ENCODE data around the gene PHF5A.
A peak's percentile ranks its signal among the peaks of the same experiment; 100 is the strongest.

PHF5A gene, protein sequence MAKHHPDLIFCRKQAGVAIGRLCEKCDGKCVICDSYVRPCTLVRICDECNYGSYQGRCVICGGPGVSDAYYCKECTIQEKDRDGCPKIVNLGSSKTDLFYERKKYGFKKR

GRCh38 chr22:41468381-41469217, at the start of gene PHF5A, which contains the start of gene ACO2:
TSS of gene PHF5A (minus strand) at chr22:41468692. CDS start at chr22:41468653, 39 bp downstream.
TSS of gene ACO2 (plus strand) at chr22:41469117. CDS start at chr22:41469147, 30 bp downstream.
- DNase-seq (ENCODE audit: low read depth, low spot score) = peak; percentile 99

DNA sequence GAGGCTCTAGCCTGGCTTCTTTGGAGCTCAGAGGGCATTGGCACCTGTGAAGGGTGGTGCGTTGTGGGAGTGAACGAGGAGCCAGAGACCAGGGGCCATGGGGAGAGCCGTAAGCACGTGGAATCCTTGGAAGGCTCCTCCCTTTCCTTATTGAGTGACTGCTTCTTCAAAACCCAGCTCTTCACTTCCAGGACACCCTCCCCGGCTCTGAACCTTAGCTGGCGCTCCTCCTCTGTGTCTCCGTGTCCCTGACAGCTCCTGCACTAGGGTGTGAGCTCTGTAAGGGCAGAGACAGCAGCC, 49.5 kb upstream of the PHF5A start:
- no peak for DNase-seq (ENCODE audit: low read depth, low spot score)

DNA sequence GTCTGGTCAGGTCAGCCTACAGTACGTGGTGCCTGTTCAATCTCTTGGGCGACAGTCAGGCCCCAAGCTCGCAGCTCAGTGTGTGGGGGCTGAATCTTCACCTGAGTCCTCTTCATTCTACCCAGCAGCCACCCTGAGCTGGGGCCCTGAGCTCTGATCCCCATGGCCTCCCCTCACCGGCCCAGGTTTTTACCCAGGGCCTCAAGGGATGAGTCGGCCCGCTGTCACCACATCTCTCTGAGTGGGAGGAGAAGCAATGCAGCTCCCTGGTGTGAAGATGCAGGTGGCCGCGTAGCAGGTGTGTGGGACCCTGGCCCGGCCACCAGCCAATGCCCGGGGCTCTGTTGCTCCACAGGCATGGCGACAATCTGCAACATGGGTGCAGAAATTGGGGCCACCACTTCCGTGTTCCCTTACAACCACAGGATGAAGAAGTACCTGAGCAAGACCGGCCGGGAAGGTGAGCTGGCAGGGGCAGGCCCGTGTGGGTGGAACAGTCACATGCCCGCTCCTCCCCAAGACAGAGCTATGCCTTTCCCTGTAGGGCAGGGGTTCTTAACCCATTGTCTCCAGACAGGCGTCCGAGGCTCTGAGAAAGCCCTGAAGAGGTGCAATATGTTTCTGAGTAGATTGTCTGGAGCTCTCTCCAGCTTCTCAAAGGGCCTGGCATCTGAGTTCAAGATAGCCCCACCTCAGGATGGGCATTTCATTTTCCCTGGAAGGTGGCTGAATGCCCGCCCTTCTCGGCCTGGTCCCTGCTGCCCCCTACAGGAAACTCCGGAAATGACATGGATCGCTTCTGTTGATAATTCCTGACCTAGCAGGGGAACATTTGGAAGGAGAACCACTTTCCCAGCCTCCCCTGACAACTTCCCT, 48.9 kb upstream of the PHF5A start:
- peak; percentile 82 for DNase-seq (ENCODE audit: low read depth, low spot score)

GRCh38 chr22:41516462-41516861, 48.0 kb upstream of the PHF5A start:
- DNase-seq (ENCODE audit: low read depth, low spot score) = no peak

DNA sequence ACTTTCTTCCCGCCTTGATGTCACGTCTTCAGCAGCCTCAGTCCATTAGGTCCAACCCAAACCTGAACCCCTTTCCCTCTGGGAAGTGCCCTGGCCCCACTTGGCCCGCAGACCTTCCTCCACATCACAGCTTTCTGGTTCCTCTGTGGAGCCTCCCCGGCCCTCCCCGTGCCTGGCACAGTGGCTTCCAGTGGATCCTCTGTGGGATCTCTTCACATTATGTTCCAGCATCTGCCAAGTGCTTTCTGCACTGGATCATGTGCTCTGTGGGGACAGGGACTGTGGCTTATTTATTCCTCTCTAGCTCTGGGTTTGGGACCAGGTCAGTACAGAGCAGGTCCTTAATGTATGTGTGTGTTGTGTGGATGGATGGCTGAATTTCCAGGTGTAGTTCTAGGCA, 44.9 kb upstream of the PHF5A start:
- no peak for DNase-seq (ENCODE audit: low read depth, low spot score)

GRCh38 chr22:41512421-41513194, 44.1 kb upstream of the PHF5A start:
- DNase-seq (ENCODE audit: low read depth, low spot score) = peak; percentile 87

- DNase-seq (ENCODE audit: low read depth, low spot score) = no peak
Observed at GRCh38 chr22:41511521-41511968, 43.1 kb upstream of the PHF5A start.

DNA sequence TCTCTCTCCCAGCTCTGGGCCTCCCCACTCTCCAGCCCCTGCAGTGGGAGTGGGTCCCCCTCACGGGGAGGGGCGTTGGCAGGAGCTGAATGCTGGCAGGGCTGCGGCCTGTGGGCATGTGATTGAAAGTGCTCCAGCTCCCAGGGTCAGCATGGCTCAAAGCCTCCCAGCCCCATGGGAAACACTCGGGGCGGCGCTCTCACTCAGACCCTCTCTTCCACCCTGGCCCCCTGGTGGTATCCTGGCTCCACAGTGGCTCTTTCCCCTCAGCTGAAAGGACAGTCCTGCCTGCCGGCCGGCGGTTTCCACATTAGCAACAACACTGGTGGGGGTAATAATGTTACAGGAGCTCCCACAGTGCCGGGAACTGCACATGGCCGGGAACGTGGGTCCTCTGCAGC, 40.3 kb upstream of the PHF5A start:
- DNase-seq (ENCODE audit: low read depth, low spot score) = peak; percentile 63

GRCh38 chr22:41507330-41508063, 39.0 kb upstream of the PHF5A start:
- DNase-seq (ENCODE audit: low read depth, low spot score) = no peak

- DNase-seq (ENCODE audit: low read depth, low spot score) = no peak
Observed at GRCh38 chr22:41505511-41506220, 37.2 kb upstream of the PHF5A start.

GRCh38 chr22:41504816-41505215, 36.3 kb upstream of the PHF5A start:
- no peak for DNase-seq (ENCODE audit: low read depth, low spot score)

DNA sequence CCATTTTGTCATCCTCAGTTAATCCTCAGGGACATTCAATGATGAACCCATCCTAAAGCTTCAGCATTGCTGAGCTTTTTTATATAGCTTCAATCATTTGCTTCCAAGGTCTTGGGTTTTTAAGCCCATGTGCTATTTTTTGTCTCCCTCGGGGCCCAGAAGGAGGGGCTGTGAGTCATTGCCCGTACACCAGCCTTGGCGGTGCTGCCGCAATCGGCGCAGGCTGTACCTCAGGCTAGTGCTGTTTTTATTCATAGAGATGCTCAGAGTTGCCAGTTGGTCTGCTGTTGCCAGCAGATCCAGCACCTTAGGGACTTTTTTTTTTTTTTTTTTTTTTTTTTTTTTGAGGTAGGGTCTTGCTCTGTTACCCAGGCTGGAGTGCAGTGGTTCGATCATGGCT, 35.9 kb upstream of the PHF5A start:
- no peak for DNase-seq (ENCODE audit: low read depth, low spot score)

- DNase-seq (ENCODE audit: low read depth, low spot score) = no peak
Observed at GRCh38 chr22:41501209-41501608, 32.7 kb upstream of the PHF5A start.

GRCh38 chr22:41500303-41500702, 31.8 kb upstream of the PHF5A start:
- no peak for DNase-seq (ENCODE audit: low read depth, low spot score)

DNA sequence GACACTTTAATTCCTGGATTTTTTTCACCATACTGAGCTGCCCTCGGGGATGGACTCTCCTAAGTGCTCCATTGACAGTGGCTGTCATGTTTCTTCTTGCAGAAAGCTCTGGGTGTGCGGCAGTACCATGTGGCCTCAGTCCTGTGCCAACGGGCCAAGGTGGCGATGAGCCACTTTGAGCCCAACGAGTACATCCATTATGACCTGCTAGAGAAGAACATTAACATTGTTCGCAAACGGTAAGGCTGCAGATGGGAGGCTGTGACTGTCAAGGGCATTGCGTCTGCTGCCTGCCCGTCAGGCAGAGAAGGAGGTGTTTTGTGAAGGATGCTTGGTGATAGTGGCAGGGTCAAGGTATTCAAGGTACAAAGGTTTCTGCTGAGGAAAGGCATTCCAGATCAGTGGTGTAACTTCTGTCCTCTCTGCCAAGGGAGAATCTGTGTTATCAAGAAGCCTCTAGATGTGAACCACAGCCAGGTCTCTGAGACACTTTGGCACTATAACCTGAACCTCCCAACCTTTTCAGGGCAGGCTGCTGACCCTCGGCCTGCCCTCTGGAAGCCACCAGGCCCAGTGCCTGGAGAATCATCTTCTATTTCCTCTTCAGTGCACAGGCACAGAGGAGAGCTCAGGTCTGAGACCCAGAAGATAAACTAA, 31.3 kb upstream of the PHF5A start:
- no peak for DNase-seq (ENCODE audit: low read depth, low spot score)

DNA sequence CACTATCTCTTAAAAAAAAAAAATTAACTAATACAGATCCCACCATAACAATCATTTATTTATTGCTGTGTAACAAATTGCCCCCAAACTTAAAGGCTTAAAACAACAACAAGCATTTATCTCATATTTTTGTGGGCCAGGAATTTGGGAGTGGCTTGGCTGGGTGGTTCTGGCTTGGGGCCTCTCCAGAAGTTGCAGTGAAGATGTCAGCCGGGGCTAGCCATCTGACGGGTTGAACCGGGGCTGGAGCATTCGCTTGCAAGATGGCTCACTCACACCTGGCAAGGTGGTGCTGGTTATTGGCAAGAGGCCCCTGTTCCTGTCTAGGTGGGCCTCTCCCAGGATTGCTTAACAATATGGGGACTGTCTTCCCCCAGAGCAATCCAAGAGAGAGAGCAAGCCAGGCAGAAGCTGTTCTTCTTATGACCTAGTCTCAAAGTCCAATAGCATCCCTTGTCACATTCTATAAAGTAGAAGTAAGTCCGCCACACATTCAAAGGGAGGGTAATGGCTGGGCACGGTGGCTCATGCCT, 29.9 kb upstream of the PHF5A start:
- DNase-seq (ENCODE audit: low read depth, low spot score) = no peak

DNA sequence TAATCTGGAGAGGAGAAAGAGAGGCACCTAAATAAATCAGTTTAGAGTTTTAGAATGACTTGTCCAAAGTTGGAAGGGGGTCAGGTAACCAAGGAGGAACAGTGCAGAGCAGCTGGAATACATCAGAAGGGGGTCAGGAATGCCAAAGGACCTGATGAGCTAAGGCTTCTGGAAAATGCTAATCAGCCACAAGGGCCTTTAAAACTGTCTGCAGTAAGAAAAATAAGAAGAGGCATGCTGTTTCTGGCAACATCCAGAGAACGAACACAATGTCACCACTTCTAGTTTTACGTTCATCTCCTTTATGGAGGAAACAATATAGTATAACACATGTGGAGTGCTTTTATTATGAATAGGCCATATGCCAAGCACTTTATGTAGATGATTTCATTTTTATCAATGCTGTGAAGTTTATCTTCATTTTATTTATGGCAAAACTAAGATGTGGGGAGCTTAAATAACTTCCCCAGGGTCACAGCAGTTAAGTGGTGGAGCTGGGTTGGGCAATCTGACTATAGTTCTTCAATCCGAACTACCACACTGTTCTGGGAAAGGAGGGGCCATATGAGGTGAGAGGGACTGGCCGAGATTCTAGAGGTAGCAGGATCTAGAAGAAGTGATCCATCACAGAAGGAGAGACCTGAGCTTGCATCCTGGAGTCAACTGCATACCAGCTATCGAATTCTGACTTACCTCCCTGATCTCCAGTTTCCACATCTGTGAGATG, 23.0 kb upstream of the PHF5A start:
- no peak for DNase-seq (ENCODE audit: low read depth, low spot score)

- no peak for DNase-seq (ENCODE audit: low read depth, low spot score)
Observed at GRCh38 chr22:41488596-41489385, 20.3 kb upstream of the PHF5A start.

Measured in astrocyte of the hippocampus (primary cell).